IPS-18a (cell line): ENCODE measurements around the gene CNN2.
A peak's percentile ranks its signal among the peaks of the same experiment; 100 is the strongest.

Experiments used
- H3K27ac ChIP-seq: one replicate; pipeline ENCODE4 v1.5.1; 2013; ENCODE audit warnings: low read length
- H3K27me3 ChIP-seq: one replicate; pipeline ENCODE4 v1.6.1; 2013; ENCODE audit warnings: mild to moderate bottlenecking, low read length; ENCODE audit not compliant: control insufficient read depth, insufficient read depth
- H3K36me3 ChIP-seq: one replicate; pipeline ENCODE4 v1.6.1; 2013; ENCODE audit warnings: low read depth, low read length; ENCODE audit not compliant: control insufficient read depth
- H3K4me1 ChIP-seq: one replicate; pipeline ENCODE4 v1.6.1; 2013; ENCODE audit warnings: low read depth, low read length; ENCODE audit not compliant: control insufficient read depth
- H3K4me3 ChIP-seq: one replicate; pipeline ENCODE4 v1.5.1; 2013; ENCODE audit warnings: low read length
- H3K9ac ChIP-seq: one replicate; pipeline ENCODE4 v1.6.1; 2013; ENCODE audit warnings: mild to moderate bottlenecking, low read length, moderate library complexity
- H3K9me3 ChIP-seq: one replicate; pipeline ENCODE4 v1.6.1; 2013; ENCODE audit warnings: low read depth, low read length; ENCODE audit not compliant: control insufficient read depth

The CNN2 gene

DNA sequence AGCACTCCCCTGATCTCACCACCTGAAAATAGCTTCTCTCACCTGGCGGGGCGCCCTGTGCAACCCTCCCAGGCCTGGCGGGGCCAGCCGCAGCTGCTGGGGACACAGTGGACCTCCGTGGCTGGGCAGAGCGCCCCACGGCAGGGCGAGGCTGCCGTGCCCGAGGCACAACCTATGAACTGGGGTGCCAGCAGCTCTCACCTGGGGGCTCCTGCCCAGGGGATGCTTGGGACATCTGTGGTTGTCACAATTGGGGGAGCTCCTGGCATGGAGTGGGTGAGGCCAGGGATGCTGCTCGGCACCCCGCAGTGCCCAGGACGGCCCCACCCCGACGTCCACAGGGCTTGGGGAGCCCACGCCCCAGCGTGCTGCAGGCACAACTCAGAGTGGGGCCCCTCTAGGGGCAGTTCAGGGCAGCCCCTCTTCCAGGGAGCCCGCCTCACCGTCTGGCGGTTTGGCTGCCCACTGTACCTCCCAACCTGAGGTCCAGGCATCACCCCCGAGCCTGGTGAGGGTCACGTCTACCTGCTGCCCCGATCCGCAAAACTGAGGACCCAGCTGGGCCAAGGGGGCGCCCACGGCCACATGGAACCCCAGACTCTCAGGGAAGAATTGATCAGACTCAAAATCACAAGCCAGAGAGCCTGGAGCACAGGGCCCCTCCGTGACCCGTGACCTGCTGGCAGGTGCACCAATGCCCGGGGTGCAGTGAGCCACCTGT lies 11.2 kb upstream of the CNN2 start:
- Histone ChIP-seq H3K27ac (no peak overlapping the region), H3K4me1 (peaks cover 6% of the 10 kb centered on the region), H3K36me3 (peaks cover 9% of the 10 kb centered on the region), H3K9ac (no peak overlapping the region), H3K27me3 (no peaks in the 10 kb centered on the region), H3K9me3 (no peaks in the 10 kb centered on the region), H3K4me3 (no peak overlapping the region)

DNA sequence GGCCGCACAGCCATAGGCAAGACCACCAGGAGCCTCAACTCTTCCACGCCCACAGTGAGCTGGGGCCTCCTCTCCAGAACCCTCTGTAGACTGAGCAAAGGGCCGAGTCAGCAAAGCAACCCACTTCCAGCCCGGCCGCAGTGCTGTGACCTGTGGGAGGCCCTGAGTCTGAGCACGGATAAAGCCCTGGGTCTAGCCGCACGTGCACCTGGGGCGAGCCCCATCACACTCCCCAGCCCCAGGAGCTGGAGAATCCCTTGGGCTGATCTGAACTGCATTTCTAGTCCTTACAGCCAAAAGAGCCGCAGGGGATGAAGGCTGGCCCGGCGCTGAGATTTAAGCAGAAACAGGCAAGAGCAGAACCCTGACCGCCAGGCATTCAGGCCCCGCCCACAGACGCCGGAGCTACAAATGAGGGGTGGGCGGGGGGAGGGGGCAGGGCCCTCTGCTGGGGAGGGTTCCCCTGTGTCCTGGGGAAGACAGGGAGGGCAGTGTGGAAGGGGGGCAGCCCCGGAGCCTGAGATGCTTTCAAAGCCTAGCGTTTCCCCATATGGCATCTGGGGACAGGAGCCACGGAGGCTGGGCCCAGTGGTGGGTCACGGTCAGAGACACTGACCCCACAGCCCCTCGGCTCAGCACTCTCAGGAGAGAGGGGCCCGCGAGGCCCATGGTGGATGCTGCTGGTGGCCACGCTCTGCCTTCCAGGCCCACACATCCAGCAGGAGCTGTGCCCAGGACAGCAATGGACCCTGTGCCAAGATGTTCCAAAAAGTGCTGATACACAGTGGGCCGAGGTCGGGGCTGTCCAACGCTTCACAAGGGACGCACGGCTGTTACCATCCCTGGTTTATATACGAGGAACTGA lies 10.4 kb upstream of the CNN2 start:
- Histone ChIP-seq H3K9me3 (no peaks in the 10 kb centered on the region), H3K27ac (no peak overlapping the region), H3K4me3 (no peak overlapping the region), H3K9ac (no peak overlapping the region), H3K27me3 (no peaks in the 10 kb centered on the region), H3K4me1 (peaks cover 6% of the 10 kb centered on the region), H3K36me3 (peaks cover 9% of the 10 kb centered on the region)

DNA sequence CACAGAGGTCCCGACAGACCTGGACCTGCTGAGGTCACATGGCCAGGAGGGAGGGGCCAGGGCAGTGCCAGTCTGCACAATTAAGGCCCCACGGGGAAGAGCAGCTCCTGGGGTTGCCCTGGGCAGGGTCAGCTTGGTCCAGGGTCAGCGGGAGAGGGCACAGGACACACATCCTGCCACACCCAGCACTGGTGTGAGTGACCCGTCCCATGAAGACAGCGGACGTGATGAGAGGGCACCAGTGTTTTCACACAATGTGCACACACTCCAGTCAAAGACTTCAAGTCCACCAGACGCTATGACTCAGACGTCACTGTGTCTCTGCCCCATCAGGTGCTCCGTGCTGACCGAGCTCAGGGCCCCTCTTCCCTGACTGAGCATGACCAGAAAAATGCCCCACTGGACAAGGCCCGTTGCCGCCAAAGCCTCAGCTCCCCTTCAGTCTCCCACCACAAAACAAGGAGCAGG lies 9.7 kb upstream of the CNN2 start:
- H3K9ac ChIP-seq, result no peak overlapping the region
- H3K27ac ChIP-seq, result no peak overlapping the region
- peaks cover 9% of the 10 kb centered on the region for H3K36me3 ChIP-seq
- no peaks in the 10 kb centered on the region for H3K27me3 ChIP-seq
- H3K4me1 ChIP-seq, result peaks cover 6% of the 10 kb centered on the region
- H3K9me3 ChIP-seq, result no peaks in the 10 kb centered on the region
- H3K4me3 ChIP-seq, result no peak overlapping the region

DNA sequence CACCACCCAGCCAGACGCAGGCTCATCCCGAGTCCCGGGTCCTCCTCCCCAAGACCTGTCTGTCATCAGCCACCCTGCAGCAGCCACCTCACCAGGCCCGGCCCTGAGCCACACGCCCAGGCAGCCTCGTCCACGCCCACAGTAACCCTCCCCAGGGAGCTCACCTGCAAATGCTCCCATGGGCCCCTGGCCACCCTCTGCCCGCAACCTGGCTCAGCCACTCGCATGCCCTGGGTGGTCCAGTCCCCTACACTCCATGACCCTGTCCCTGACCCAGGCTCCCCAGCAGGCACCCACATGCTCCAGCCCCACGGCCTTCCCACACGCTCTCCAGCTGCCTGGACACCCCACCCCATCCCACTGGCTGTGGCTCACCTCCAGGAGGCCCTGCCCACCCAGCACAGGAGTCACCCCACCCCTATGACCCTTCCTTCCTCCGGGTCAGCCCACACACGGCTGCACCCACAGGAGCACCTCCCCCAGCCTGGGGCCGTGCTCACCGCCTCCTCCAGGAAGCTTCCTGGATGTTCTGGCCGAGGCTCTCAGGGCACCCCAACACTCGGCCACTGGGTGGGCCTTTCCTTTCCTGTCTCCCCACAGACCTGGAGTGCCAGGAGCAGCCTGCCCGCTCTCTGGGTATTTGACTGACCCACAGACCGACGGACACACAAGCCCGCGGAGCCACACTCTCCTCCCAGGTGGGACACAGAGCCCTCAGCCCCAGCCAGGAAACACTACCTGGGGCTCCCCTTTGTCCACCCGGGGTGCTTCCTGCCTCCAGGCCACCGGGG lies 9.1 kb upstream of the CNN2 start:
- H3K4me1 ChIP-seq, result peaks cover 6% of the 10 kb centered on the region
- no peak overlapping the region for H3K27ac ChIP-seq
- H3K36me3 ChIP-seq, result peaks cover 9% of the 10 kb centered on the region
- H3K4me3 ChIP-seq, result no peak overlapping the region
- H3K9ac ChIP-seq, result no peak overlapping the region
- H3K9me3 ChIP-seq, result no peaks in the 10 kb centered on the region
- no peaks in the 10 kb centered on the region for H3K27me3 ChIP-seq

DNA sequence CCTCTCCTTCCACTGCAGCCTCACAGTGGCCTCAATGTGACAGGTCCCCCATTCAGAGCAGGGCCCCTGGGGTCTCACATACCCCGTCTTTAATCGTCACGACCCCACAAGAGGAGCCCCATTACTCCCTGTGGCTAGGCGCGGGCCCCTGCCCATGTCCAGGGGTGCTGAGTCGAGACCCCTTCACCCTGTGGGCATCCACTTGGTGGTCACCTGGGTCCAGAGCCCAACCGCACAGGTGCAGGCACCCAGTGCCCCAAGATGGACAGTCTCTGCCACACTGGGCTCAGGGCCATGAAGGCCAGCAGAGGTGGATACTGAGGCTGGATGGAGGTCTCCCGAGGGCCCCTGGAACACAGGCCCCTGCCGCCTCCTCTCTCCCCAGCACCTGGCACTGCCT lies 8.5 kb upstream of the CNN2 start:
- H3K4me3 ChIP-seq, result no peak overlapping the region
- no peak overlapping the region for H3K9ac ChIP-seq
- no peak overlapping the region for H3K27ac ChIP-seq
- H3K4me1 ChIP-seq, result peaks cover 6% of the 10 kb centered on the region
- peaks cover 9% of the 10 kb centered on the region for H3K36me3 ChIP-seq
- no peaks in the 10 kb centered on the region for H3K27me3 ChIP-seq
- no peaks in the 10 kb centered on the region for H3K9me3 ChIP-seq

DNA sequence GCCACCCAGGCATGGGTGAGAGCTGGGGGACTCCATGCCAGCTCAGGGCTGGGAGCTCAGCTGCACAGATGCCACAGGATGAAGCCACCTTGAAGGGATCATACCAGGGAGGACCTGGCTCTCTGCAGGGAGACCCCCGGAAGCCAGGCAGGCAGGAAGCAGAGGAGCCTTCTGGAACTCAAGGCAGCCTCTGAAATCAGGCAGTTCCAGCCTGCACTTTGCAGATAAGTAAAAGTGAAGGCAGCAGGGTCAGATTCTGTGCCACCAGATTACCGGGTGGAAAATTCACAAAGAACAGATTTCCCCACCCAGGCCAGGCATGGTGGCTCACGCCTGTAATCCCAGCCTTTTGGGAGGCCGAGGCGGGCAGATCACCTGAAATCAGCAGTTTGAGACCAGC lies 8.0 kb upstream of the CNN2 start:
- Histone ChIP-seq H3K4me1 (peaks cover 6% of the 10 kb centered on the region), H3K36me3 (peaks cover 8% of the 10 kb centered on the region), H3K4me3 (no peak overlapping the region), H3K27ac (no peak overlapping the region), H3K9me3 (no peaks in the 10 kb centered on the region), H3K27me3 (no peaks in the 10 kb centered on the region), H3K9ac (no peak overlapping the region)

DNA sequence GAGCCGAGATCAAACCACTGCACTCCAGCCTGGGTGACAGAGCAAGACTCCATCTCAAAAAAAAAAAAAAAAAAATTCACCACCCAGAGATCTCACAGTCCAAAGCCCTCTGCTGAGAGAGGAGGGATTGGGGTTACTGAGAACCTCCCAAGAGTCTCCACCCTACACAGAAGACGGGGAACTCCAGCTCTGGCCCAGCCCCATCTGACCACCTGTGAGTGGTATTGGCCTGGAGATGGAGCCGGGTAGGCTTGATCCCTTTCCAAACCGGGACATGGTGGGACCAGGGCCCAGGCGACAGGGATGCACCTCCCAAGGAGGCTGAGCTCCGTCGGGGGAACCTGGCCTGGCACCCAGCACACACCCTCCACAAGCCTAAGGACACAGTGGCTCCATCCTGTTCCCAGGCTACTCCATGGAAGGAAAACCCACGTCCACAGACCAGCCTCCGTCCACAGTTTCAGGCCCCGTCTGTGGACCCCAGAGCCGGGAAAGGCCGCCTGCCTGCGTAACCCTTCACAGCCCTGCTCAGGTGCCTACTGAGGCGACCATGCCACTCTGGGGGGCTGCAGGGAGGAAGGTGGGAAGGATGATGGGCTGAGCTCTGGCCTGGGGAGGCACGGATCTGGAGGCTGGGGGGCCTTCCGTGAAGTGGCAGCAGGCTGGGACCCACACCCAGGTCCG lies 7.3 kb upstream of the CNN2 start:
- H3K4me1 ChIP-seq, result peaks cover 6% of the 10 kb centered on the region

DNA sequence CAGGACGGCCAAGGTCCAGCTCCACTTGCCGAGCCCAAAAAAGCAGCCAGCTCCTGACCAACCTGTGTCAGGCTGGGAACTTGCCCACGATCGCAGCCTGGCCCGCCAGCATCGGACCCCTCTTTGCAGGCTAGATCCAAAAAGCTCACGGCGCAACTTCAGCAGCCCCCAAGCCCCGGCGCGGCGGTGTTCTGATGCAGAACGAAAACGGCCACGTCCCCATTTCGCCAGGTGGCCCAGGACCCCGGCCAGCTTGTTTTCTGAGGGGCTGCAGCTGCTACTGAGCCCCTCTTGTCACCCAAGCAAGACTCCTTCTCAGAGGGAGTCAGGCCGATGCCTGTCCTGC lies 6.8 kb upstream of the CNN2 start:
- no peaks in the 10 kb centered on the region for H3K27me3 ChIP-seq
- peak overlapping the region; percentile 81 for H3K4me3 ChIP-seq
- peaks cover 6% of the 10 kb centered on the region for H3K4me1 ChIP-seq
- no peaks in the 10 kb centered on the region for H3K9me3 ChIP-seq
- H3K9ac ChIP-seq, result peak overlapping the region; percentile 62
- H3K27ac ChIP-seq, result no peak overlapping the region
- no peaks in the 10 kb centered on the region for H3K36me3 ChIP-seq

More for the DNA sequence above, 7.3 kb upstream of the CNN2 start:
- Histone ChIP-seq H3K27ac (no peak overlapping the region), H3K9me3 (no peaks in the 10 kb centered on the region), H3K36me3 (peaks cover 2% of the 10 kb centered on the region), H3K4me3 (peak overlapping the region; percentile 81), H3K27me3 (no peaks in the 10 kb centered on the region), H3K9ac (no peak overlapping the region)

DNA sequence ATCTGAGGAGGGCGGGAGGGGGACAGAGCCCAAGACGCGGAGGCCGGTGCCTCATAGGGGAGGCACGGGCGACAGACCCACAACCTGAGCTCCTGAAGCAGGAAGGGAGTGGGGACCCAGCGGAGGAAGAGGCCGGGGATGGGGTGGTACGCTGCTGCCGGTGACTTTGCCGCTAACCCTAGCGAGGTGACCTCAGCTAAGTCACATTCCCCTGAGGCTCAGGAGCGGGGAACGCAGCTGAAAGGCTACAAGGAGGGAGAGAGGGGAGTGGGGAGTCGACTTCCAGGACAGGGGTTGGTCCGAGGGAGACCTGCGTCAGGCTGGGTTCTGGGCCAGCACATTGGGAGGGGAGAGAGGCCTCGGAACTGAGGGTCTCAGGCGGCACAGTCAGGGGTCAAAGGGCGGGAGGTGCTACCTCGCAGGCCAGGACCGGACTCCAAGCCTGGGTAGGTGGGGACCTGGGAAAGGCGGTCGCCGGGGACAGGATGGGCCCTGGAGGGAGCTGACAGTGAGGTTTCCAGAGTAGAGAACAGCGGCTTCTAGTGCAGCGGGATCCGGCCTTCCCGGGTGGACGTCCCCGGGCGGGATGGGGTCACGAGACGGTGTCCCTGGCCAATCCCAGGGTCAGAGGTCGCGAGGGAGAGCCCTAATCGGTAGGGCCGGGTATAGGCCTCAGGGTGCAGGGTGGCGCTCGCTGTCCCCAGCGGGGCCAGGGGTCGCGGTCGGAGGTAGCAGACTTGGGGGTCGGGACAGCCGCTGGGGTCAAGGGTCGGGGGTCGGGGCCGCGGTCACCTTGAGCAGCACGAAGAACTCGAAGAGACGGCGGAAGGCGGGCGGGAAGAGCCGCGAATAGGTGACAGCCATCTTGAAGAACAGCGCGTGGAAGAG lies 6.2 kb upstream of the CNN2 start:
- Histone ChIP-seq H3K36me3 (no peaks in the 10 kb centered on the region), H3K4me3 (peak overlapping the region; percentile 81), H3K9me3 (no peaks in the 10 kb centered on the region), H3K27me3 (no peaks in the 10 kb centered on the region), H3K27ac (no peak overlapping the region), H3K9ac (peak overlapping the region; percentile 62), H3K4me1 (peaks cover 6% of the 10 kb centered on the region)

DNA sequence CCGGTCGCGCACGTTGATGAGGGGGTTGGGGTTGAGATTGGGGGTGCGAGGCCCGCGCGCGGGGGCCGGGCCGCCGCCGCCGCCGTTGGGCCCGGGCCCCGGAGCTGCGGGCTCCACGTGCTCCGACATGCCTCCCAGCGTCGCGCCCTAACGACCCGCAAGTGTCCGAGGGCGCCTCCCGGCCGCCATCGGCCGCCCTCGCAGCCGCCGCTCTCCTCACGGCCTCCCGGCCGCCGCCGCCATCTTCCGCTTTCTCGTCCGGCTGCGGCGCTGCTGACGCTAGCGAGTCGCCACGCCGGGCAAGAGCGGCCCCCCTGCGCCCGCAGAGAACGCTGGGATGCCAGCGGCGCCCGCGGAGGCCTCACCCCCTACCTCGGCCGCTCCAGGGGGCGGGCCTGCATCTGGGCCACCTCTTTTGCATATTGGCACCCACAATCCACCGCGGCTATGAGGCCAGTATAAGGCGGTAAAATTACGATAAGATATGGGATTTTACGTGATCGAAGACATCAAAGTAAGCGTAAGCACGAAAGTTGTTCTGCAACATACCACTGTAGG lies 5.5 kb upstream of the CNN2 start, which contains the start of gene TMEM259:
Gene TMEM259 (minus strand): TSS at position 256 of the 558 bp plus-strand sequence. CDS start 127 bp downstream, at position 129.
- H3K4me1 ChIP-seq, result peaks cover 6% of the 10 kb centered on the region
- H3K36me3 ChIP-seq, result no peaks in the 10 kb centered on the region
- peak within 1 kb of the TSS; percentile 81 for H3K4me3 ChIP-seq

More for the DNA sequence above, 5.5 kb upstream of the CNN2 start, which contains the start of gene TMEM259:
- H3K9ac ChIP-seq, result peak within 1 kb of the TSS; percentile 62
- no peaks in the 10 kb centered on the region for H3K9me3 ChIP-seq
- no peaks in the 10 kb centered on the region for H3K27me3 ChIP-seq
- H3K27ac ChIP-seq, result peak within 1 kb of the TSS; percentile 90
